ENCODE data around the gene CTNND1. TPM values are rescaled to one million over a fixed set of nuclear protein-coding genes. Genes with fewer than 3 reads are reported as not detected.

The CTNND1 gene
- total and polyA plus RNA-seq, 2 experiments from 2014 or later, result 39.1 to 136 TPM

DNA sequence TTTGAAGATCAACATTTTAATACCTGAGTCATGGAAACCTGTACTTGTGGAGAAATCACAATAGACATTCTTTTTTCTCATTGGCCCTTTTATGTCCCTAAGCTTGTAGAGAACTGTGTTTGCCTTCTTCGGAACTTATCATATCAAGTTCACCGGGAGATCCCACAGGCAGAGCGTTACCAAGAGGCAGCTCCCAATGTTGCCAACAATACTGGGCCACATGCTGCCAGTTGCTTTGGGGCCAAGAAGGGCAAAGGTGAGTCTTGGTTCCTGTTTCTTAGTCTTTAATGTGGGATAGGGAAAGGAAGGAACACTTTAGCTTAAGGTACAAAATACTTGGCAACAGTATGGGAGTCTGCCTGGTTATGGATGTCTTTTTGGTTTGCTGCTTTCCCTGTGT lies 44.2 kb downstream of the CTNND1 start:
- Mint-ChIP-seq H3K27me3 (ENCODE audit: insufficient read depth, low read depth, poor library complexity) (no peaks in the 10 kb centered on the region), H3K27ac (no peak overlapping the region), H3K36me3 (ENCODE audit: low read depth) (peaks cover 88% of the 10 kb centered on the region), H3K9me3 (no peaks in the 10 kb centered on the region), H3K4me3 (no peak overlapping the region), H3K4me1 (peaks cover 1% of the 10 kb centered on the region; the same call in 2 of the 3 replicates)
- Histone ChIP-seq H3K36me3 (ENCODE audit: insufficient read depth) (peaks cover 83% of the 10 kb centered on the region), H3F3A (replicated peaks; ENCODE audit: low read depth) (peaks cover 3% of the 10 kb centered on the region; the same call in 1 of the 2 replicates), H3K4me1 (ENCODE audit: insufficient read depth) (no peaks in the 10 kb centered on the region), H3K9me2 (ENCODE audit: insufficient read depth) (no peaks in the 10 kb centered on the region), H3K27ac (ENCODE audit: low read depth) (no peak overlapping the region), H3K79me2 (replicated peaks; ENCODE audit: insufficient read depth) (peaks cover 24% of the 10 kb centered on the region), H3K4me2 (no peak overlapping the region), H4K20me1 (replicated peaks; ENCODE audit: insufficient read depth) (peaks cover 18% of the 10 kb centered on the region; the same call in 1 of the 2 replicates), H3K4me3 (no peak overlapping the region), H3K27me3 (ENCODE audit: insufficient read depth) (no peaks in the 10 kb centered on the region), H2AFZ (no peak overlapping the region)
- TF ChIP-seq POLR2AphosphoS5 (IDR thresholded peaks at IDR 0.05; ENCODE audit: low read depth) (no peak), ZNF114 (CRISPR knock-in tag; IDR thresholded peaks at IDR 0.05) (no peak), ZNF462 (CRISPR knock-in tag; IDR thresholded peaks at IDR 0.05) (no peak), NANOG (IDR thresholded peaks at IDR 0.05; ENCODE audit: borderline replicate concordance) (no peak), STAT1 (IDR thresholded peaks at IDR 0.05; ENCODE audit: unreplicated experiment) (no peak), REST (IDR thresholded peaks at IDR 0.05; ENCODE audit: unreplicated experiment) (no peak), JUNB (IDR thresholded peaks at IDR 0.05; ENCODE audit: unreplicated experiment) (no peak), ETS1 (IDR thresholded peaks at IDR 0.05) (no peak), EZH2 (IDR thresholded peaks at IDR 0.05; ENCODE audit: low read depth, unreplicated experiment) (no peak), ZNF331 (CRISPR knock-in tag; IDR thresholded peaks at IDR 0.05; ENCODE audit: low read depth) (no peak), EZH2phosphoT487 (IDR thresholded peaks at IDR 0.05; ENCODE audit: unreplicated experiment) (no peak)
- TF ChIP-seq, protein P1, sequence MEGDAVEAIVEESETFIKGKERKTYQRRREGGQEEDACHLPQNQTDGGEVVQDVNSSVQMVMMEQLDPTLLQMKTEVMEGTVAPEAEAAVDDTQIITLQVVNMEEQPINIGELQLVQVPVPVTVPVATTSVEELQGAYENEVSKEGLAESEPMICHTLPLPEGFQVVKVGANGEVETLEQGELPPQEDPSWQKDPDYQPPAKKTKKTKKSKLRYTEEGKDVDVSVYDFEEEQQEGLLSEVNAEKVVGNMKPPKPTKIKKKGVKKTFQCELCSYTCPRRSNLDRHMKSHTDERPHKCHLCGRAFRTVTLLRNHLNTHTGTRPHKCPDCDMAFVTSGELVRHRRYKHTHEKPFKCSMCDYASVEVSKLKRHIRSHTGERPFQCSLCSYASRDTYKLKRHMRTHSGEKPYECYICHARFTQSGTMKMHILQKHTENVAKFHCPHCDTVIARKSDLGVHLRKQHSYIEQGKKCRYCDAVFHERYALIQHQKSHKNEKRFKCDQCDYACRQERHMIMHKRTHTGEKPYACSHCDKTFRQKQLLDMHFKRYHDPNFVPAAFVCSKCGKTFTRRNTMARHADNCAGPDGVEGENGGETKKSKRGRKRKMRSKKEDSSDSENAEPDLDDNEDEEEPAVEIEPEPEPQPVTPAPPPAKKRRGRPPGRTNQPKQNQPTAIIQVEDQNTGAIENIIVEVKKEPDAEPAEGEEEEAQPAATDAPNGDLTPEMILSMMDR (conservative IDR thresholded peaks at IDR 0.05; ENCODE audit: low read depth in 2 of 2), result no peak
- DNase-seq (ENCODE audit: low spot score), result no peak
- ATAC-seq, result no peak

Data from GM23338 (cell line).